ENCODE data around the gene LGR4.
A peak's percentile ranks its signal among the peaks of the same experiment; 100 is the strongest.
"Not testable (repeated sequence)": the region's sequence is repeated elsewhere in the genome, so short reads cannot be mapped to it uniquely, and the experiment has no call there.

Gene LGR4

DNA sequence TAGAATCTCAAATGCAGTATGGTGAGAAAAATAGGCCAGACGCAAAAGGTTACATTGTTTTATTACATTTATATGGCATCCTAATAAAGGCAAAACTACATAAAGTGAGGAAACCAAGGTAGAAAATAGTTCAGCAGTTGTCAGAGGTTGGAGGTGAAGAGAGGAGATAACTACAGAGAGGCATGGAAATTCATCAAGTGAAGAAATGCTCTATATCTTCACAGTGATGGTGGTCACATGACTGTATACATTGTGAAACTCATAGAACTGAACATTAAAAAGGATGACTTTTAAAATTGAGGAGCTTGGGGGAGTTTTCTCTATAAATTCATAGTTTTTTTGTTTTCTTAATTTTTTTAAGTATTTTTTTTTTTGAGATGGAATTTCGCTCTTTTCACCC is 14.4 kb downstream of the LGR4 start:
- no peak for DNase-seq

DNA sequence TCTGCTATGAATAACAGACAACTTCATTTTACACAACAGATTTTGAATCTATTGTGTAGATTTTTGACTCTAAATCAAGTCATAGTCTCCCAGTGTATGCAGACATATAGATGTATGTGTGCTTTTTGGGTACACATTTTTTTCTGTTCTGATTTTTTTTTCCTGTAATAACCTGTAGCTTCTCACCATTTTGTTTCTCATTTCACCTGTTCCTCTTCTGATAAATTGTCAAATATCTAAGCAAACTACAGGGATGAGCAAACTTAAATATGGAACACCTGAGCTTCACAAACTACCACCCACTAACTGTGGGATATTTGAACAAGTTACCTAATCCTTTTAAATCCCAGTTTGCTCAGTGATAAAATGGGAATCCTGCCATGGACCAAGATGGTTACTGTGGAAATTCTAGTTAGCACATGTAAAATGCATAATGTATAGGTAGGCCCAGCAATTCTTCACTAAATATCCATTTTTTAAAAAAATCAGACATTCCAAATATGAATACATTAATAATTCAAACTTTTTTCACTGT is 15.7 kb downstream of the LGR4 start:
- DNase-seq, result no peak

DNA sequence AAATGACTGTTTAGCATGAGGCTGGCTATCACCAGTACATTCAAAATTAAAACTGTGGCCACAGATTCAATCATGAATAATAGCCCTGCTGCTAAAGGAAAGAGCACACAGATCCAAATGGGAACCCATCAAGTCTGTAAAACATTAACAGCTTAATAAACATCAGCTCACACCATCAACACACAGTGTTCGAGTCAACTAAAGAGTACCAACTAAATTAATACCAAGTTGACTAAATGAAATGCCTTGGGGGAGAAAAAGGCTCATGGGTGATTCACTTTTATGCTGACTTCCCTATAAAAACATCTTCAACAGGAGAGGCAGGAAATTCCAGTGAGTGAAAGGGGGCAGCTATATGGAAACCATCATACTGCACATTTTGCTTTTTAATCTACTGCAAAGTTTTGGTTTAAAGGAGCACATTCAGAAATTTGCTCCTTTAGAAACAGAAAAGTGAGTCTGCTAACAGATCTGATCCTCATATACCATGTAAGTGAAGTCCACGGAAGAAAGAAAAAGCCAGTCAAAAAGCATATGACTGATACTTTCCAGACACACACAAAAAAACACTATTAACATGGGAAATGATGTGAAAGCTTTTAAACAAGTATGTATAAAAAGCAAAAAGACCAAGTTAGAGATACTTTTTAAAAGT is 16.3 kb downstream of the LGR4 start:
- DNase-seq, result peak; percentile 85

DNA sequence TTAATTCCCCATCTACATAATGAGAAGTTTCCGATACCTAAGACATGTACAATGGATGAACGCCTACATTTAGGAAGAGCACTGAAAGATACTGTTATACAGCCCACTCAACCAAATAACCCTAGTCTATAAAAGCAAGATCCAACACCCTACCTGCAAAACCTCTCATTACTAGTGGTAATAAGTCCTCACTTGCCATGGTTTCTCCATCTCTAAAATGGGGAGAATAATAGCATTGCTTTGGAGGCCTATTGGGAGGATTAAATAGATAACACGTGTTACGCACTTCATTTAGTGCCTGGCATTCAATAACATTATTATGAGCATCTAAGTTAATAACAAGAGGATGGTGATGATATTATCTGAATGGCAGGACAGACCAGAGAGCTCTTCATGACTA is 16.9 kb downstream of the LGR4 start:
- DNase-seq, result no peak

DNA sequence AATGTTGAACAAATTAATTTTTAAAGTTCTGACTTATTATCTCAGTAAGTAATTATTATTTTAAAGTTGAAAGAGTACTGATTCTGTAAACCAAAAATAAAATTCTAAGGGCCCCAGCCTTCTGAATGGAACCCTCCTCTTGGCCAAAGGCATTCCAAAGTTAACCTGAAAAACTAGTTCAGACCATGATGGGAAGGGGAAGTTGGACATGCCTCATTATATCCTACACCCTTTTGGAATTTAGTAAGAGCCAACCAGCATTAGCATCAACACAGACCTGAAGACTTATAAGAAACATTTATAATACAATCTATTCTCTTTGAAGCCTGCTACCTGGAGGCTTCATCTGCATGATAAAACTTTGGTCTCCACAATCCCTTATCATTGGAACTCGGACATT is 18.9 kb downstream of the LGR4 start:
- DNase-seq, result no peak

DNA sequence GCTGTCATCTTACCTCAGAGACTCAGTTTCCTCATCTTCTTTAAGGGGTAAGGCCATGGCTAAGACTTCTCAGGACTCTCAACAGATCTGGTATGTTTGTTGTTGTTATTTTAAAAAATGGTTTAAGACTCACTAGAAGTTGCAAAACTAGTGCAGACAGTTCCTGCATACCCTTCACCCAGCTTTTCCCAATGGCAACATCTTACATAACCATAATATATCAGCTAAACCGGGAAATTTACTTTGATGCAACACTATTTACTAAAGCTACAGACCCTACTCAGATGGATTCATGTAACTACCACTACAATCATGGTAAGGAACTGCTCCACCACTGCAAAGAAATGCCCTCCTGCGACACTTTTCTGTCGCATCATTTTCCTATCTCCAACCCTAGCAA is 20.4 kb downstream of the LGR4 start:
- DNase-seq, result no peak

DNA sequence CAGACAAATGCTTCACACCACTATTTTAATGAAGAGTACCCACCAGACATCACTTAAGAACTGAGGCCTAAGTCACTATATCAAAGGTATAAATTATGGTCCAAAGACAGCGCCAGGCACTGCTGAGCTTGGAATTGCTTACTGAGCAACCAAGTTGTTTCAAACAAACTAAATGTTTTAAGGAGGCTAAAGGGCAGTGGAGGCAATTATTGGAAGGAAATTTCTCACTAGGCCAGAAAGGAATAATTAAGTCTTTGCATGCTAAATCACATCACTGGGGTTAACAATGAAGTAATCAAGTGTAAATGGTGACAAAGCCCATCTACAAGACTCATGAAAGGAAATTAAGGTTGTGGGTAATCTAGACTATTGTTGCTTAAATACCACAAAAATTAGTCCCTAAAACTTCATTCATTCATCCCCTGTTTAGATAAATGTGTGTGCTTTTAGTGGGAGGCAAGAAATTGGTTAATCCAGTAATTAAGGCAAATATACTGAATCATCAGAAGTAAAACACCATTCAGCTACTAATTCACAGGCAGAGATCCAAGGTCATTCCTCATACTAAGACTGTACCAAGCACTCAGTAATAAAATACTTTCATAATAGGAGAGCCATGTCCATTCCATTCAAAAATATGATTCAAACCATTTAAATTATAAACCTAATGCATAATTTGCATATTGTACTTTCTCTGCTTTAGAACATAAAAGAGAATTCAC is 21.2 kb downstream of the LGR4 start:
- DNase-seq, result no peak

DNA sequence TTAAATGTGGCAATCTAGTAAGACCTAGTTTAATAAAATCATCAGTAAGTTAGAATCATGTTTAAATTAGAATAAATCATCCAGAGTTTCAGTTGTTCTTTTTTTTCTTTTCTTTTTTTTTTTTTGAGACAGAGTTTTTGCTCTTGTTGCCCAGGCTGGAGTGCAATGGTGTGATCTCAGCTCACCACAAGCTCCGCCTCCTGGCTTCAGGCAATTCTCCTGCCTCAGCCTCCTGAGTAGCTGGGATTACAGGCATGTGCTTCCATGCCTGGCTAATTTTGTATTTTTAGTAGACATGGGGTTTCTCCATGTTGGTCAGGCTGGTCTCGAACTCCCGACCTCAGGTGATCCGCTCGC is 24.4 kb downstream of the LGR4 start:
- DNase-seq, result not testable (repeated sequence)

DNA sequence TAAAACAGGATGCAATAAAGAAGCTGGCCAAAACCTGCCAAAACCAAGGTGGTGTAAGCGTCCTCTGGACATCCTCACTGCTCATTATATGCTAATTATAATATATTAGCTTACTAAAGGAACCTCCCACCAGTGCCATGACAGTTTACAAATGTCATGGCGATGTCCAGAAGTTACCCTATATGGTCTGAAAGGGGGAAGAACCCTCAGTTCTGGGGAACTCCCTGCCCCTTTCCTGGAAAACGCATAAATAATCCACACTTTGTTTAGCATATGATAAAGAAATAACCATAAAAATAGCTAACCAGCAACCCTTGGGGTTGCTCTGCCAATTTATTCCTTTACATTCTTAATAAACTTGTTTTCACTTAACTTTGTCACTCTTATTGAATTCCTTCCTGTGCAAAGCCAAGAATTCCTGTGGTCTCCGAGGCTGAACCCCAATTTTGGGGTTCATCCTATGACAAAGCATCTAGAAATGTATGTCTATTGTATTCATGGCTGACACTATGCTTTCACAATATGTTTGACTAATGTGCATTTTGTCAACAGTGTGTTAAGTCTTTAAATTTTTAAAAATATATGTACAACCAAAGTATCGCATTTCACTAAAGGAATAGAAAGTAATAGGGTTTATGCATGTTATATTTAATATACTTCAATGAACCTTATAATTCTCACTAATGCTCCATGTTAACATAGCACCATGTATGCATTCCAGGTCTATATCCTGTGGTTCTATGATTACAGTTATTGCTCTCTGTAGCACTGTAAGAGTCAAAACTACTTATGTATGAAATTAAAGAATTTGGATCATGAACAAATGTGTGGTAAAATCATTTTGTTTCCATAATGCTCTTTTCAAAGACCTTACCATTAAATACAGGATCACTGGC is 25.1 kb downstream of the LGR4 start:
- DNase-seq, result peak; percentile 66

DNA sequence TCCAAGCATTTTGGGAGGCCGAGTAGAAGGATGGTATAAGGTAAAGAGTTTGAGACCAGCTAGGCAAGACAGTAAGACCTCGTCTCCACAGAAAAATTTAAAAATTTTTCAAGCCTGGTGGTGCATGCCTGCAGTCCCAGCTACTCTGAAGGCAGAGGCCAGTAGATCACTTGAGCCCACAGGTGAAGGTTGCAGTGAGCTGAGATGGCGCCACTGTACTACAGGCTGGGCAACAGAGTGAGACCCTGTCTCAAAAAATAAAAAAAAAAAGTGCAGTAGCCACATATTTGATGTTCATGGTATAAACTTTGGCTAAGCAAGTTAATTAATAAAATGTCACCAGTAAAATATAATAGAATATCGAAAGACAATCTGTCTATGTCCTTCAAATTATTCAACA is 27.0 kb downstream of the LGR4 start:
- no peak for DNase-seq

DNA sequence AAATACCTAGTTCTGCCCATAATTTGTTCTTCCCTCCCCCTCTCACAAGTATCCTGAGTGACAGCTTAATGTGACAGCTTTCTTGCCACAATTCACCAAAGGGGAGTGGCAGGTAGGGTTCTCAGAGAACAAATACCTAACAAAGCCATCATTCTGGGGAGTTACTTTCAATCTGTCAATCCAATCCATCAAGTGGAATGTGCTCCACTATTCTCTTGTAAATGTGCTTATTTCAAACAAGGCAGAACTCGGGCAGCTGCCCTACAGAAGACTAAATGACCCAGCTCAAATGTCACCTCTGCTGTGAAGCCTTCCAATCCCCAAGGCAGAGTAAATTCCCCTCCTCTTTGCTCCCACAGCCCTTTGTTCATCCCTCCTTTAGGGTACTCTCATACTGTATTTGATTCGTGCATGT is 27.8 kb downstream of the LGR4 start:
- no peak for DNase-seq

DNA sequence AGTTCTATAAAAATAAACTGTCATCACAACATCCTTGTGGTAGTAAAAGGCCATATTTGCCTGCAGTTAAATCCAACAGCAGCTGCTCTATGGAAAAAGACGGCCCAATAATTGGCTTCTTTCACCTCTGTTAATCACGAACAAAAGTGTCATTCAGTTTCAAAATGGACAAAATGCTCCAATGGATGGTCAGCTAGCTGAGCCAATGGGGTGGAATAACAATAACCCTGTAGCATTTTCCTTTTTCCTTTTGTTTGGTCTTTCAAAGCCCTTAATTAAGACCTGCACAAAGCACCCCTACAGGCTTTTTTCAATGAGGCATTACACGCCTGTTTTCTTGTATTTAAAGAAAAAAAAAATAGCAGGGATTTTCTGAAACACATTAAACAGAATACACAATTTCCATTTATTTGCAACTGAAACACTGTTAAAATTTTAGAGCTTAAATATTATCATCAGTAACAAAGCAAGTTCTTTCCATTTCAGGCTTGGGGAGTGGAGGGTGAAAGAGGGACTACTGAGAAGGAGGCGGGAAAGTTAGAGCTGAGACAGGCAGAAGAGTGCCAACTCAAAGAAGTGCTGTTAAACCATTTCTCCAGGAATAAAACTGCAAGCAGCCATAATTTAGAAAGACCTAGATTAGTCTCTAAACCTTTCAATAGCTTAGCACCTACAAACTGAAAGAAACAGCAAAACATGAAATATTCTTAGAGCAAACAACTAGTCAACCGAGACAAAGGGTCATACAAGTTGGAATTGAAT is 28.7 kb downstream of the LGR4 start:
- no peak for DNase-seq

DNA sequence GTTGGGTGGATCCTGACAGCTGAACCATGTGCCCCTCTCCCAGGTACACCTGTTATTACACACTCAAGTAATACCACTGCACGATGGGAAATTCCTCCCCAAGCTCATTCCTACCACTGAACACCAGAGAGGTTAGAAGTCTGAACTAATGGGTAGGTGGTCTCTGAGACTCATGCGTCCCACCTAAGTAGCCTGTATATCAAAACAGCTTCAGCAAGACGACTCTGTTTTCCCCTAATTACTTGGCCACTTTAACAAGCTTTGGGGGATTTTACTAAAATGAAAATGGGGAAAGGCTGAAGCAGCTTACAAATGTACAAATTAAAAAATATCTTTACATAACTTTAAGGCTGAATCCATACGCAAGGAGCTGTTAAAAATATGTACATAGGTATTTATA is 29.4 kb downstream of the LGR4 start:
- no peak for DNase-seq

DNA sequence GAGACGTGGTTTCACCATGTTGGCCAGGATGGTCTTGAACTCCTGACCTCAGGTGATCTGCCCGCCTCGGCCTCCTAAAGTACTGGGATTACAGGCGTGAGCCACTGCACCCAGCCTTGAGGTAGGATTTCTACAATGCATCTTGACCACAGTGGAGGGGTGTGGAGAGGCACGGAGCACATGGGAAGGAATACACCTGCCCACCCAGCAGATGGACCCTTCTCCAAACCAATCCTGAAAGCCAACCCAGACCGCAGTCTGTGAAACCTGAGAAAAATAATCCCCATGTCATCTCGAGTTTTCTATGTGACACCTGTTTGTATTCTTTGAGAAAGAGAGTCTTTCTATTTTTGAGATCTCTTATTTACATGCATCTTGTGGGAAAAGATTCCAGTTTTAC is 32.5 kb downstream of the LGR4 start:
- no peak for DNase-seq

DNA sequence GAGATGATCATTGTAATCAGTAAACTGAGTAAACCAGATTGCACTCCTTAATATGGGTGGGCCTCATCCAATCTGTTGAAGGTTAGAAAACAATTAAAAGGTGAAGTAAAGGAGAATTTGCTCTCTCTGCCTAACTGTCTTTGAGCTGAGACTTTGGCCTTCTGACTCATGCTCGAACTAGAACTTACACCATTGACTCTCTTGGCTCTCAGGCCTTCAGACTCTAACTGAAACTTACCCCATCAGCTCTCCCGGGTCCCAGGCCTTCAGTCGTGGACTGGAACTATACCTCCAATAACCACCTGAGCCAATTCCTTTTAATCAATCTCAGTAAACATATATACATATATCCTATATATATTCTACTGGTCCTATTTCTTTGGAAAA is 34.0 kb downstream of the LGR4 start:
- no peak for DNase-seq

DNA sequence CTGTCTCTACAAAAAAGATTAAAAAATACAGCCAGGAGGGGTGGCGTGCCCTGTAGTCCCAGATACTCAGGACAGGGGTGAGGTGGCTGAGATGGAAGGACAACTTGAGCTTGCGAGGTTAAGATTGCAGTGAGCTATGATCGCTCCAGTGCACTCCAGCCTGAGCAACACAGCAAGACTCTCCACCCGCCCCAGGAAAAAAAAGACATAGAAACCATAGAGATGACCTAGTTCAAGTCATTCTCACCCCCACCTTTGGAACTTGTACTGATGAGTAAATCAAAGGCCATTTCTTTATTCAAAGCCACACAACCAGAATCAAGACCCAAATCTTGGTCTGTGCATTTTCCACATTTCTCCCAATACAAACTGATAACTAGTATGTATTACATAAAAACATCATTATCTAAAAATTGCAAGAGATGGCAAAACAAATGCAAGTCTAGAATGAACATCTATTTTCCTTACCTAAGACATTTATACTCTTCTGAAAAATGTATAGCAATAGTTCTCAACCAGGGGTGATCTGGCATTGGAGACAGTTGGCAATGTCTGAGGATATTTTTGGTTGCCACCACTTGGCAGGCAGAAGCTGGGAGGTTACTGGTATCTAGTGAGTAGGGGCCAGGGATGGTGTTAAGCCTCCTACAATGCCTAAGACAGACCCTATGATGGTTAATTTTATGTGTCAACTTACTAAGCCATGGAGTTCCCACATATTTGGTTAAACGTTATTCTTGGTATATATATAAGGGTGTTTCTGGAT is 34.6 kb downstream of the LGR4 start:
- no peak for DNase-seq

DNA sequence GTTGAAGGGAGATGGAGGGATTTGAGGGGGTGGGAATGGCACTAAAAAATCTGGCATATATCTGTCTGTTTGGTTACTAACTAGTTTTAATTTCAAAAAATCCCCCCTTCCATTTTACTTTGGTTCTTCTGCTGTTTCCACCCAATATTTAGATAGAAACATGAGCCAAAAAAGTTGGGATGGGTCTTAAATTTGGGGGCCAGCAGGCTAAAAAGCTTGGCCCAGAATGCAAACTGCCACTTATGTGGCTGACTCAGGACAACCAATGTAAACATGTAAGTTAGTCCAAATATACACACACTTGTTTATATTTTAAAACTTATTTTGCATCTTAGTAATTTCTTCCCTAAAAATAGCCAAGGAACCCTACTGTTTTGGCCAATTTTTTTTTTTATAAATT is 35.7 kb downstream of the LGR4 start:
- no peak for DNase-seq

DNA sequence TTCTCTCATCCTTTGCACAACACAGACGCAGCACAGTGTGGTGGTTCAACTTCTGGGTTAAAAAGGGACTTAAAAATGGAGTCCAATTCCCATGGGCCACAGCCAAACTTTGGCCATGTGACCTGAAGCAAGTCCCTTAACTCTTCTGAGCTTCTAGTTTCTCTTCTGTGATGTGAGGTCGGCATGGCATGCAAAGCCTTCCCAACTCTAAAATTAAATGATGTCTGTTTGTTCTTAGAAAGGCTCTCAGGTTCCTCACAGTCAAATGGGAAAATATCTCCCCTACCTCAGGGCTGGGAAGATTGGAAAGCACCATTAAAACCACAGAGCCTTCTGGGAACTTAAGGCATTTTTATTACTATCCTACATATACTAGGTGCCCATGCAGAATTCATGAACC is 38.8 kb downstream of the LGR4 start:
- no peak for DNase-seq

DNA sequence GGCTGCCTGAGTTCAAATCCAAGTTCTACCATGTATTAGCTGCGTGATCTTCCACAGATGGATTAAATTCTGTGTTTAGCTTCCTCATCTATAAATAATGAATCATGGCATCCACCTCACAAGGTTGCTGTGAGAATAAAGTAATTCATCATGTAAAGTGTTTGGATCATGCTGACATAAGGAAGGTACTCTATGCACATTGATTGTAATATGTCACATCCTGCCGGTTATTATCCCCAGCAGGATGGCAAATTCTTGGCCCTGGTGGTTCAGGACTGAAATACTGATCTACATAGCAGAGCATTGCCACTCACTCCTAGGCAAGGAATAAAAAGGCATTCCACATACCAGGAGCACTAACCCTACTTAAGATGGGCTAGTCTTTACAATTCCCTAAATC is 40.8 kb downstream of the LGR4 start:
- no peak for DNase-seq

DNA sequence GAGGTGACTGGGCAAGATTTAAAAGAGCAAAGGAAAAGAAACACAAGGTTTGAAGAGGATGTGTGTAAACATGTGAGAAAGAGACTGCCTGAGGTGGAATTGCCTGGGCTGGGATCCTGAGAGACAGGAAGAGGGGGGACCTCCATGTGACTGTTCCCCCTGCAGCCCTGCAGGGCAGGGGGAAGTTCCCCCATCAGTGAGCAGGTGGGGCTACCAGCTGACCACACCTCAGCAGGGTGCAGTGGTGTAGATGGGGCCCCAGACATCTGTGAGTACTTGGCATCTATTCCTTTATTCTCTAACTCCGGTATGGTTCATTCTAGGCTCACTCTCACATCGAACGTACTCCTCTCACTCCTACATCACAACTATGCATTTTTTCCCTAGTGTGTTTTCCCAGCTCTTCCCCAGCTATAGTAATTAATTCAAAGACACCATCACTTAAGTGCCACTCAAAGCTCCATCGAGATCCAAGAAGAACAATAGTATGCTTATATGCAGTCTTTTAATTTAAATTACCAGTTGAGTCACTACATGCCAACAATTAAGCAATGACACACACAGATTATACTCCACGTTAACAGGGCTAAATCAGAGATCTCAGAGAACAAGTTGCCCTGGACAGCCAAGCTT is 42.7 kb downstream of the LGR4 start:
- no peak for DNase-seq

Data from fibroblast of skin of back (primary cell).